H1 (cell line): ENCODE data around the gene NARS2. TPM values are rescaled to one million over a fixed set of nuclear protein-coding genes. Genes with fewer than 3 reads are reported as not detected.

Experiments used
- CTCF ChIA-PET: fragments of 300-600 bp; sonication (Branson Sonifier 250); formaldehyde crosslinking; loops from one replicate; lab custom pipeline; 2021; ENCODE audit not compliant: partially characterized antibody; lab: Charles Lee
- POLR2A ChIA-PET: fragments of 300-600 bp; sonication (Branson Sonifier 250); formaldehyde crosslinking; loops from one replicate; lab custom pipeline; 2021; ENCODE audit warnings: inconsistent platforms; ENCODE audit not compliant: partially characterized antibody; lab: Charles Lee
- DNase-seq, 2 experiments: peaks; one replicate each; pipeline versions ENCODE4 v3.0.0 to v3.0.0-alpha.2; 2010 to 2022; ENCODE audit warnings: low spot score in 2 of 2, low read depth in 1 of 2, mixed read lengths in 1 of 2
- FAIRE-seq: peaks from 2 replicates; lab custom pipeline; 2011; peaks lifted over from hg19 to GRCh38; lab: Jason Lieb, UNC
- H2AFZ ChIP-seq: 2 replicates; pipeline ENCODE4 v1.8.1; 2012; ENCODE audit warnings: low read length, inconsistent platforms
- H2AK5ac ChIP-seq: 2 replicates; pipeline ENCODE4 v1.6.1; 2013; ENCODE audit warnings: low read depth, low read length
- H2BK120ac ChIP-seq: replicated peaks from 2 replicates; pipeline ENCODE3; 2013; ENCODE audit warnings: low read depth, low read length, inconsistent platforms
- H2BK12ac ChIP-seq: 2 replicates; pipeline ENCODE4 v1.6.1; 2013; ENCODE audit warnings: low read depth, low read length
- H2BK15ac ChIP-seq: 2 replicates; pipeline ENCODE4 v1.6.1; 2013; ENCODE audit warnings: low read length
- H2BK20ac ChIP-seq: 2 replicates; pipeline ENCODE4 v1.6.1; 2013; ENCODE audit warnings: low read length
- H2BK5ac ChIP-seq: 2 replicates; pipeline ENCODE4 v1.6.1; 2013; ENCODE audit warnings: low read depth, low read length
- H3K14ac ChIP-seq: 2 replicates; pipeline ENCODE4 v1.6.1; 2013; ENCODE audit warnings: inconsistent platforms; ENCODE audit not compliant: insufficient read length
- H3K18ac ChIP-seq: 2 replicates; pipeline ENCODE4 v1.6.1; 2013; ENCODE audit warnings: low read length; ENCODE audit errors: extremely low read depth
- H3K23ac ChIP-seq: 2 replicates; pipeline ENCODE4 v1.6.1; 2013; ENCODE audit warnings: inconsistent platforms; ENCODE audit not compliant: insufficient read length
- H3K23me2 ChIP-seq: 2 replicates; pipeline ENCODE4 v1.6.1; 2013; ENCODE audit warnings: low read depth, low read length
- H3K27ac ChIP-seq: 2 replicates; pipeline ENCODE4 v1.6.1; 2011; ENCODE audit warnings: low read depth, low read length, inconsistent platforms
- H3K27me3 ChIP-seq, 4 experiments: replicated peaks in 1 of 4; 1 replicate in 1 of 4; 2 replicates in 3 of 4; pipeline versions ENCODE4 v1.6.1 to v1.8.1; 2011 to 2013; ENCODE audit warnings: low read length in 3 of 4, mild to moderate bottlenecking in 3 of 4, inconsistent platforms in 2 of 4, mixed read lengths in 2 of 4, moderate library complexity in 1 of 4; ENCODE audit not compliant: control insufficient read depth in 3 of 4, insufficient read depth in 3 of 4; ENCODE audit errors: extremely low read depth in 1 of 4
- H3K36me3 ChIP-seq, 4 experiments: 2 replicates each; pipeline versions ENCODE4 v1.6.1 to v1.8.1; 2011 to 2013; ENCODE audit warnings: mild to moderate bottlenecking in 4 of 4, low read length in 3 of 4, moderate library complexity in 2 of 4, control low read depth in 1 of 4, inconsistent platforms in 1 of 4; ENCODE audit not compliant: insufficient read depth in 4 of 4, control insufficient read depth in 2 of 4
- H3K4ac ChIP-seq: replicated peaks from 2 replicates; pipeline ENCODE3; 2013; ENCODE audit warnings: low read length, low read depth, mixed read lengths, inconsistent platforms; ENCODE audit not compliant: insufficient read length
- H3K4me1 ChIP-seq, 4 experiments: replicated peaks in 1 of 4; 1 replicate in 1 of 4; 2 replicates in 3 of 4; pipeline versions ENCODE4 v1.6.1 to v1.8.1; 2011 to 2013; ENCODE audit warnings: low read length in 3 of 4, inconsistent platforms in 2 of 4, mixed read lengths in 1 of 4; ENCODE audit not compliant: insufficient read depth in 4 of 4, control insufficient read depth in 3 of 4
- H3K4me2 ChIP-seq, 2 experiments: 2 replicates each; pipeline versions ENCODE4 v1.6.1 to v1.8.1; 2011 to 2013; ENCODE audit warnings: low read depth in 2 of 2, low read length in 2 of 2, control low read depth in 1 of 2, inconsistent platforms in 1 of 2, mild to moderate bottlenecking in 1 of 2; ENCODE audit not compliant: insufficient read depth in 1 of 2
- H3K4me3 ChIP-seq, 4 experiments: fragments of 200-600, 300-600 bp in 1 of 4; sonication (generic), shearing (Covaris generic), sonication (Bioruptor Twin) in 1 of 4; 2 replicates each; pipeline versions ENCODE4 v1.5.1 to v1.8.1; 2011 to 2016; ENCODE audit warnings: low read length in 4 of 4, low read depth in 3 of 4, control low read depth in 2 of 4, inconsistent platforms in 2 of 4, mild to moderate bottlenecking in 2 of 4, mixed read lengths in 1 of 4, moderate library complexity in 1 of 4; ENCODE audit not compliant: insufficient read depth in 2 of 4; ENCODE audit errors: extremely low read depth in 1 of 4
- H3K56ac ChIP-seq: replicated peaks from 2 replicates; pipeline ENCODE3; 2013; ENCODE audit warnings: low read depth, mild to moderate bottlenecking, mixed read lengths, low read length, inconsistent platforms; ENCODE audit not compliant: insufficient read length
- H3K79me1 ChIP-seq: 2 replicates; pipeline ENCODE4 v1.6.1; 2013; ENCODE audit warnings: low read depth, low read length, control low read depth
- H3K79me2 ChIP-seq, 2 experiments: 2 replicates each; pipeline versions ENCODE4 v1.6.1 to v1.8.1; 2012 to 2013; ENCODE audit warnings: low read length in 2 of 2, mild to moderate bottlenecking in 2 of 2, inconsistent platforms in 1 of 2; ENCODE audit not compliant: insufficient read depth in 2 of 2, control insufficient read depth in 1 of 2
- H3K9ac ChIP-seq, 4 experiments: replicated peaks in 1 of 4; 1 replicate in 1 of 4; 2 replicates in 3 of 4; pipeline versions ENCODE4 v1.6.1 to v1.8.1; 2011 to 2013; ENCODE audit warnings: low read depth in 3 of 4, low read length in 3 of 4, control low read depth in 2 of 4, mild to moderate bottlenecking in 2 of 4, moderate library complexity in 2 of 4, inconsistent platforms in 1 of 4; ENCODE audit errors: extremely low read depth in 1 of 4
- H3K9me3 ChIP-seq, 2 experiments: 2 replicates each; pipeline versions ENCODE4 v1.6.1 to v1.8.1; 2012 to 2013; ENCODE audit warnings: mild to moderate bottlenecking in 2 of 2, moderate library complexity in 2 of 2, control low read depth in 1 of 2, inconsistent platforms in 1 of 2, low read depth in 1 of 2, low read length in 1 of 2, mixed read lengths in 1 of 2; ENCODE audit not compliant: insufficient read depth in 2 of 2
- H4K20me1 ChIP-seq, 2 experiments: replicated peaks in 1 of 2; 2 replicates each; pipeline versions ENCODE3 to v1.8.1; 2011 to 2013; ENCODE audit warnings: inconsistent platforms in 2 of 2, low read length in 2 of 2, mild to moderate bottlenecking in 1 of 2; ENCODE audit not compliant: insufficient read depth in 2 of 2, control insufficient read depth in 1 of 2
- H4K5ac ChIP-seq: 2 replicates; pipeline ENCODE4 v1.6.1; 2013; ENCODE audit warnings: low read length, low read depth, mixed read lengths, inconsistent platforms; ENCODE audit not compliant: insufficient read length
- H4K8ac ChIP-seq: 2 replicates; pipeline ENCODE4 v1.8.0; 2013; ENCODE audit warnings: mild to moderate bottlenecking, moderate library complexity, low read length, inconsistent platforms; ENCODE audit not compliant: insufficient read depth; ENCODE audit errors: extremely low read depth
- H4K91ac ChIP-seq: replicated peaks from 2 replicates; pipeline ENCODE3; 2013; ENCODE audit warnings: low read length, mixed read lengths, inconsistent platforms; ENCODE audit not compliant: insufficient read length
- ATF3 ChIP-seq: IDR thresholded peaks from 2 replicates; pipeline ENCODE4 v1.6.1; 2011; ENCODE audit warnings: low read depth, mild to moderate bottlenecking, low read length; ENCODE audit not compliant: insufficient read depth
- BRCA1 ChIP-seq: IDR thresholded peaks from 2 replicates; pipeline ENCODE4 v1.6.1; 2012; ENCODE audit warnings: low read depth, low read length, improper control_type of control experiment
- CTBP2 ChIP-seq: IDR thresholded peaks from 2 replicates; pipeline ENCODE4 v1.7.0; 2011; ENCODE audit warnings: borderline replicate concordance, mild to moderate bottlenecking, moderate library complexity, mixed read lengths, low read length; ENCODE audit not compliant: insufficient read depth, insufficient read length
- JUND ChIP-seq: IDR thresholded peaks from 2 replicates; pipeline ENCODE4 v1.6.1; 2011; ENCODE audit warnings: mild to moderate bottlenecking, improper control_type of control experiment, low read length
- MAX ChIP-seq: IDR thresholded peaks from 2 replicates; pipeline ENCODE4 v1.6.1; 2012; ENCODE audit warnings: inconsistent platforms
- SAP30 ChIP-seq: fragments of 300-600 bp; sonication (generic); IDR thresholded peaks from 2 replicates; pipeline ENCODE4 v1.7.1; 2012; ENCODE audit warnings: low read length, moderate library complexity, mild to moderate bottlenecking, inconsistent platforms; ENCODE audit not compliant: insufficient read depth, insufficient replicate concordance
- SIRT6 ChIP-seq: IDR thresholded peaks from one replicate; pipeline ENCODE4 v1.7.1; 2012; ENCODE audit warnings: low read length, inconsistent platforms
- TAF1 ChIP-seq: IDR thresholded peaks from 2 replicates; pipeline ENCODE4 v1.6.1; 2011; ENCODE audit warnings: mild to moderate bottlenecking, low read depth, low read length
- TBP ChIP-seq: IDR thresholded peaks from 2 replicates; pipeline ENCODE4 v1.6.1; 2011; ENCODE audit warnings: low read depth, low read length, improper control_type of control experiment
- USF2 ChIP-seq: IDR thresholded peaks from 2 replicates; pipeline ENCODE4 v1.6.1; 2011; ENCODE audit warnings: low read length, improper control_type of control experiment
- YY1 ChIP-seq: IDR thresholded peaks from 2 replicates; pipeline ENCODE4 v1.6.1; 2011; ENCODE audit warnings: low read depth, mild to moderate bottlenecking, low read length
- WGBS, 2 experiments: shearing (Covaris generic) in 1 of 2; methylation state at CpG; one replicate each; pipeline versions ENCODE4 v1.1.6 to v1.1.7; 2013 to 2015; ENCODE audit warnings: low lambda C conversion rate in 2 of 2, mixed read lengths in 2 of 2, inconsistent platforms in 1 of 2, low coverage in 1 of 2, missing lambda C conversion rate in 1 of 2; ENCODE audit not compliant: insufficient replicate concordance in 2 of 2, insufficient coverage in 1 of 2, insufficient read length in 1 of 2; ENCODE audit errors: extremely low coverage in 1 of 2, missing lambda C conversion rate in 1 of 2; 5-methylcytosine and 5-hydroxymethylcytosine counted together
- polyA plus RNA-seq, 7 experiments: library from polyadenylated mRNA; depleted of rRNA in 3 of 7; stranded (reverse) in 5 of 7; unstranded in 2 of 7; fragments of >200 nt in 5 of 7; fragments of 200-250 nt in 2 of 7; gene quantifications; 1 replicate in 5 of 7; 2 replicates in 1 of 7; 4 replicates in 1 of 7; pipeline versions ENCODE4 v1.2.1 to v1.2.3, GENCODE V29; 2011 to 2013; ENCODE audit warnings: missing spikeins in 2 of 7, mixed read lengths in 2 of 7
- total RNA-seq: library from RNA; stranded (reverse); fragmentation: NEBNext Ultra II Directional; extraction: Animal tissue kit (Norgen Biotek cat#: 25700); gene quantifications from 2 replicates; pipeline ENCODE4 v1.2.1, GENCODE V29; 2021

The NARS2 gene
- total and polyA plus RNA-seq, 2 of the 8 experiments (the other 6 are each of a cell fraction or from before 2014, with no cell fraction given): 26.2 to 51.6 TPM

- no peak overlapping the region for H2AFZ ChIP-seq
- H3K36me3 ChIP-seq: no peaks in the 10 kb centered on the region; a peak in 1 of 8 replicates
- H2BK5ac ChIP-seq: no peak overlapping the region
- H3K9ac ChIP-seq: no peak overlapping the region
- no peak overlapping the region for H3K4ac ChIP-seq
- CTCF ChIA-PET: interaction anchor here (0.7 to 2.2 kb wide), 4 partner anchors 9 to 254 kb away, joined by 3 to 7 read pairs (median 4); no protein-coding TSS in a partner anchor
- H3K4me2 ChIP-seq: no peak overlapping the region
- no peak overlapping the region for H2BK120ac ChIP-seq
- peaks cover 0 to 3% of the 10 kb centered on the region in 2 experiments; a peak in 1 of 4 replicates for H3K79me2 ChIP-seq
- H2BK20ac ChIP-seq: no peak overlapping the region
- POLR2A ChIA-PET: interaction anchor here (1.6 kb wide), 1 partner anchor 14 kb away, joined by 3 read pairs; the partner anchor contains the start of gene GAB2
- no peak for TF ChIP-seq SIRT6
- no peak for TF ChIP-seq BRCA1
- no peak for TF ChIP-seq CTBP2
- no peak for TF ChIP-seq ATF3
- no peak for TF ChIP-seq TAF1
- TF ChIP-seq YY1: no peak
- TF ChIP-seq JUND: no peak
- TF ChIP-seq TBP: no peak
- TF ChIP-seq USF2: no peak
- no peak for TF ChIP-seq SAP30
- TF ChIP-seq MAX: no peak
- peaks cover 2 to 5% of the 10 kb centered on the region in 2 experiments for H4K20me1 ChIP-seq
- peaks cover 0 to 5% (median 4%) of the 10 kb centered on the region in 4 experiments; a peak in 4 of 7 replicates for H3K4me1 ChIP-seq
- H2AK5ac ChIP-seq: no peak overlapping the region
- H3K56ac ChIP-seq: no peak overlapping the region
- no peak overlapping the region for H2BK12ac ChIP-seq
- no peak overlapping the region for H3K14ac ChIP-seq
- no peaks in the 10 kb centered on the region for H3K23me2 ChIP-seq
- no peak overlapping the region for H4K5ac ChIP-seq
- FAIRE-seq: no peak
- no peak overlapping the region for H3K23ac ChIP-seq
- H2BK15ac ChIP-seq: no peak overlapping the region
- H3K27me3 ChIP-seq: peaks cover 0 to 6% (median 4%) of the 10 kb centered on the region in 4 experiments; a peak in 2 of 7 replicates
- no peak overlapping the region for H4K91ac ChIP-seq
- no peak for DNase-seq
- 82% methylated on average over 2 of the region's 2 CpGs; no CpG with 5 or more reads in 1 of the 2 experiments for WGBS, 2 experiments
- no peak overlapping the region for H3K27ac ChIP-seq
- H3K79me1 ChIP-seq: no peaks in the 10 kb centered on the region
- H3K18ac ChIP-seq: no peak overlapping the region
- no peak overlapping the region for H4K8ac ChIP-seq
- no peak overlapping the region for H3K4me3 ChIP-seq
- H3K9me3 ChIP-seq: no peaks in the 10 kb centered on the region
Observed at GRCh38 chr11:78403781-78404180, 170.9 kb downstream of the NARS2 start.
